ENCODE results near the gene PARK7.
A peak's percentile ranks its signal among the peaks of the same experiment; 100 is the strongest.
"Not testable (repeated sequence)": the region's sequence is repeated elsewhere in the genome, so short reads cannot be mapped to it uniquely, and the experiment has no call there.

The PARK7 gene

DNA sequence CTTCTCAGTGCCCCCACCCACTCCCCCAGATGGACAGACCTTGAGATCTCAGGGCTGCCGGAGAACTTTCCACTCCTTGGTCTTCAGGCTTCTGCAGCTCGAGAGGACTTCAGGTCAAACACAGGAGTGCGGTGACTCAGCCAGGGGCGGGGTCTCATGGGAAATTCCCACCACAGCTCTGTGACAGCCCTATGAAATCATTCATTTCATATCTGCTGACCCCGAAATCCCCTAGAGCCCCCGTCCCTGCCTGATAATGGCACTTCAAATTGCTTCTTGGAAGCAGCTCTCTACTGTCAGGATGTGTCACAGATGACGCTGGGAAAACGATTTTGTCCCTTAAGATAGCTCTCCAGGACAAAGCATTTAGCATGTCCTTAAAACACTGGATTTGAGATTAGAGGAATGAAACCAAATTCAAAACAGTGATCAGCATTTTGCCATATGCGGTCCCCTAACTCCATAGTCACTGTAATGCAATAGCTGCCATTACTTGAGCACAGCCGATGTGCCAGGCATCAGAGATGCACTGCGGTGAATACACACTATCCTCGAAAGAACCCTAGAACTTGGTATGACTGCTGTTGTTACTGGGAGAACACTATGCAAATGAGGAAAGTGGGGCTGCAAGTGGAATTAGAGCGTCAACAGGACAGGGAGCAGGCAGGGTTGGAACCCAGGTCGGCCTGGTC, 20.6 kb upstream of the PARK7 start, which contains the start of gene TNFRSF9:
Gene TNFRSF9, minus strand, starts transcription at position 95 of the 692 bp plus-strand sequence. CDS start 845 bp downstream, outside the sequence.
- H3K27ac ChIP-seq, result no peak within 1 kb of the TSS
- no peaks in the 10 kb centered on the region for H3K36me3 ChIP-seq
- H3K4me3 ChIP-seq (ENCODE audit: low read depth, low read length), result no peak within 1 kb of the TSS
- H3K27me3 ChIP-seq (ENCODE audit: insufficient read depth, low read depth, severe bottlenecking), result no peaks in the 10 kb centered on the region
- no peaks in the 10 kb centered on the region for H3K9me3 ChIP-seq (ENCODE audit: severe bottlenecking)
- DNase-seq, result no peak
- TF ChIP-seq, protein P1, sequence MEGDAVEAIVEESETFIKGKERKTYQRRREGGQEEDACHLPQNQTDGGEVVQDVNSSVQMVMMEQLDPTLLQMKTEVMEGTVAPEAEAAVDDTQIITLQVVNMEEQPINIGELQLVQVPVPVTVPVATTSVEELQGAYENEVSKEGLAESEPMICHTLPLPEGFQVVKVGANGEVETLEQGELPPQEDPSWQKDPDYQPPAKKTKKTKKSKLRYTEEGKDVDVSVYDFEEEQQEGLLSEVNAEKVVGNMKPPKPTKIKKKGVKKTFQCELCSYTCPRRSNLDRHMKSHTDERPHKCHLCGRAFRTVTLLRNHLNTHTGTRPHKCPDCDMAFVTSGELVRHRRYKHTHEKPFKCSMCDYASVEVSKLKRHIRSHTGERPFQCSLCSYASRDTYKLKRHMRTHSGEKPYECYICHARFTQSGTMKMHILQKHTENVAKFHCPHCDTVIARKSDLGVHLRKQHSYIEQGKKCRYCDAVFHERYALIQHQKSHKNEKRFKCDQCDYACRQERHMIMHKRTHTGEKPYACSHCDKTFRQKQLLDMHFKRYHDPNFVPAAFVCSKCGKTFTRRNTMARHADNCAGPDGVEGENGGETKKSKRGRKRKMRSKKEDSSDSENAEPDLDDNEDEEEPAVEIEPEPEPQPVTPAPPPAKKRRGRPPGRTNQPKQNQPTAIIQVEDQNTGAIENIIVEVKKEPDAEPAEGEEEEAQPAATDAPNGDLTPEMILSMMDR (IDR thresholded peaks at IDR 0.05; ENCODE audit: low read depth, low read length), result no peak

DNA sequence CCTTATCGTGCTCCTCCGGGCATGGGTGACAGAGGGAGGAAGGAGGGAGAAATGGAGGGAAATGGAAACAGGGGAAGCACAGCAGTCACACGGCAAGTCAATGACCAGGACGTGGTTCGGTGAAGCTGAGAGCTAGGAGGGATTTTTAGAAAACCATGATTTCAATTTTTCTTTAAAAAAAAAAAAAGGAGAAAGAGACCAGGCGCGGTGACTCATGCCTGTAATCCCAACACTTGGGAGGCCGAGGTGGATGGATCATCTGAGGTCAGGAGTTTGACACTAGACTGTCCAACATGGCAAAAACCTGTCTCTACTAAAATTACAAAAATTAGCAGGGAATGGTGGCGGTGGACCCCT, 20.1 kb upstream of the PARK7 start:
- TF ChIP-seq, protein P1 (IDR thresholded peaks at IDR 0.05; ENCODE audit: low read depth, low read length), result no peak
- H3K27ac ChIP-seq, result no peak overlapping the region
- DNase-seq, result no peak
- H3K27me3 ChIP-seq (ENCODE audit: insufficient read depth, low read depth, severe bottlenecking), result no peaks in the 10 kb centered on the region
- no peaks in the 10 kb centered on the region for H3K36me3 ChIP-seq
- H3K4me3 ChIP-seq (ENCODE audit: low read depth, low read length), result no peak overlapping the region
- H3K9me3 ChIP-seq (ENCODE audit: severe bottlenecking), result no peaks in the 10 kb centered on the region

DNA sequence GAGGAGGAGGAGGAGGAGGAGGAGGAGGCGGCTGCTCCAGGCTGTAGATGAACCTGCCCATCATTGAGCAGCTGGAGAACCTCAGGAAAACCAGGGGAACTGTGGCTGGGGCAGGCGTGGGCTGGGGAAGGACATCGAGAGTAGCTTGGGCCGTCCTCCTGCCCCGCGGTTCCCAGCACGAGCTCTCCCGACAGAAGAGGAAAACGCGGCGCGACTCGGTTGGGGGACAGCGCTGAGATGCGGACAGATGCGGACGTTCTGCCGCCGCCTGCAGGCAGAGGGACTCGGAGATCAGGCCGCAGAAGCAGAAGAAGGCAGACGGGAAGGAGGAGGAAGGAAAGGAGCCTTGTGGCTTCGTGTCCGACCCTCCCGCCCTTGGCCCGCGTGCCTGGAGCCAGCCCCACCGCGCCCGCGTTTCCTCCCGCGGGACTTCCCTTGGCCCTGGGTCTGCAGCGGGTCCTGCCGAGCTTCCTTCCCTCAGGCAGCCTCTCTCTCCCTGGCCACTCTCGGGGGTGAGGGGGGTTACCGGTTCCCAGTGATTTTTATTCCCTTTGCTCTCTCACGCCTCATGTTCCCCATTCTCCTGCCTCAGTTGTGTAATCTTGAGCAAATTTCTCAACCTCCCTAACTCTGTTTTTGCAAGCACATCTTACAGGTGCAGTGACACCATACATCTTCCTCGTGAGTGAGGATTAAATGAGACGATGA, 19.1 kb upstream of the PARK7 start:
- no peaks in the 10 kb centered on the region for H3K36me3 ChIP-seq
- no peaks in the 10 kb centered on the region for H3K9me3 ChIP-seq (ENCODE audit: severe bottlenecking)
- DNase-seq, result peak; percentile 45
- no peak overlapping the region for H3K27ac ChIP-seq
- peak overlapping the region; percentile 26; the same call in 1 of the 2 replicates for H3K4me3 ChIP-seq (ENCODE audit: low read depth, low read length)
- TF ChIP-seq, protein P1 (IDR thresholded peaks at IDR 0.05; ENCODE audit: low read depth, low read length), result peak; percentile 48; the same call in 1 of the 2 replicates
- H3K27me3 ChIP-seq (ENCODE audit: insufficient read depth, low read depth, severe bottlenecking), result no peaks in the 10 kb centered on the region

- Histone ChIP-seq H3K27ac (no peak overlapping the region), H3K27me3 (ENCODE audit: insufficient read depth, low read depth, severe bottlenecking) (no peaks in the 10 kb centered on the region), H3K4me3 (ENCODE audit: low read depth, low read length) (no peak overlapping the region), H3K36me3 (no peaks in the 10 kb centered on the region), H3K9me3 (ENCODE audit: severe bottlenecking) (no peaks in the 10 kb centered on the region)
- no peak for DNase-seq
- TF ChIP-seq, protein P1 (IDR thresholded peaks at IDR 0.05; ENCODE audit: low read depth, low read length), result no peak
These were observed 18.3 kb upstream of the PARK7 start for GRCh38 chr1:7943251-7943650.

DNA sequence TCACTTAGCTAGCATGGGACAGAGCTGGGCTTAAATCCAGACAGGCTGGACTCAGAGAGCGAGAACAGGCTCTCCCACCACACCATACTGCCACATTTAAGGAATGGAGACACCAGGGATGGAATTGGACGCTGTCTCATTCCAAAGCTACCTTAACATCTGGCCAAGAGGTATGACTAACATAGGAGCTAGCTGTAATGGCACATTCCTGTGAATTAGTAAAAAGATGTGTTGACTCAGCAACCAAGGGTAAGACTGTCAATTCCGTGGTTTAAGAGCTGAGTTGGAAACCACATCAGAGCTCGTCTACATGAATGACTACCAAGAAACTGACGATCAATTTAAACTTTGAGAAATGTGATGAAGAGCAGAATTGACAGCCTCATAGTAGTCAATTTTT, 12.6 kb upstream of the PARK7 start:
- no peaks in the 10 kb centered on the region for H3K27me3 ChIP-seq (ENCODE audit: insufficient read depth, low read depth, severe bottlenecking)
- no peaks in the 10 kb centered on the region for H3K9me3 ChIP-seq (ENCODE audit: severe bottlenecking)
- no peak for DNase-seq

DNA sequence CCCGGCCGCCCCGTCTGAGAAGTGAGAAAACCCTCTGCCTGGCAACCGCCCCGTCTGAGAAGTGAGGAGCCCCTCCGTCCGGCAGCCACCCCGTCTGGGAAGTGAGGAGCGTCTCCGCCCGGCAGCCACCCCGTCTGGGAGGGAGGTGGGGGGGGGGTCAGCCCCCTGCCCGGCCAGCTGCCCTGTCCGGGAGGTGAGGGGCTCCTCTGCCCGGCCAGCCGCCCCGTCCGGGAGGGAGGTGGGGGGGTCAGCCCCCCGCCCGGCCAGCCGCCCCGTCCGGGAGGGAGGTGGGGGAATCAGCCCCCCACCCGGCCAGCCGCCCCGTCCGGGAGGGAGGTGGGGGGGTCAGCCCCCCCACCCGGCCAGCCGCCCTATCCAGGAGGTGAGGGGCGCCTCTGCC, 8.7 kb upstream of the PARK7 start:
- not testable (repeated sequence) for H3K9me3 ChIP-seq (ENCODE audit: severe bottlenecking)

More for the DNA sequence above, 12.6 kb upstream of the PARK7 start:
- no peak overlapping the region for H3K27ac ChIP-seq
- H3K36me3 ChIP-seq, result no peaks in the 10 kb centered on the region
- TF ChIP-seq, protein P1 (IDR thresholded peaks at IDR 0.05; ENCODE audit: low read depth, low read length), result no peak
- no peak overlapping the region for H3K4me3 ChIP-seq (ENCODE audit: low read depth, low read length)

More for the DNA sequence above, 8.7 kb upstream of the PARK7 start:
- H3K27me3 ChIP-seq (ENCODE audit: insufficient read depth, low read depth, severe bottlenecking); H3K4me3 ChIP-seq (ENCODE audit: low read depth, low read length); DNase-seq; H3K36me3 ChIP-seq; H3K27ac ChIP-seq: not testable (repeated sequence)
